MM.1S (cell line): ENCODE measurements around the gene PLCG1.

Source experiments
- DNase-seq: peaks from one replicate; pipeline ENCODE4 v3.0.0-alpha.2; 2015
- H2AFZ ChIP-seq: fragments of 300-600 bp; sonication (generic); 2 replicates; pipeline ENCODE4 v1.6.0; 2016; ENCODE audit warnings: antibody characterized with exemption, low read length
- H3F3A ChIP-seq: fragments of 300-600 bp; sonication (generic); 2 replicates; pipeline ENCODE4 v1.6.1; 2016; ENCODE audit warnings: mild to moderate bottlenecking, antibody characterized with exemption, low read length, moderate library complexity, mixed read lengths; ENCODE audit not compliant: insufficient read depth
- H3K27ac ChIP-seq: fragments of 300-600 bp; sonication (generic); 2 replicates; pipeline ENCODE4 v1.5.1; 2016; ENCODE audit warnings: mild to moderate bottlenecking, low read length
- H3K27me3 ChIP-seq: fragments of 300-600 bp; sonication (generic); replicated peaks from 2 replicates; pipeline ENCODE4 v1.6.0; 2016; ENCODE audit warnings: low read length; ENCODE audit not compliant: insufficient read depth
- H3K36me3 ChIP-seq: fragments of 300-600 bp; sonication (generic); replicated peaks from 2 replicates; pipeline ENCODE4 v1.6.1; 2016; ENCODE audit warnings: mild to moderate bottlenecking, low read length, mixed read lengths; ENCODE audit not compliant: insufficient read depth
- H3K4me1 ChIP-seq: fragments of 300-600 bp; sonication (generic); 2 replicates; pipeline ENCODE4 v1.6.1; 2016; ENCODE audit warnings: low read length, mixed read lengths
- H3K4me2 ChIP-seq: fragments of 300-600 bp; sonication (generic); 2 replicates; pipeline ENCODE4 v1.6.0; 2016; ENCODE audit warnings: low read depth, low read length
- H3K4me3 ChIP-seq: fragments of 300-600 bp; sonication (generic); 2 replicates; pipeline ENCODE4 v1.5.1; 2016; ENCODE audit warnings: low read length, mixed read lengths
- H3K79me2 ChIP-seq: fragments of 300-600 bp; sonication (generic); 2 replicates; pipeline ENCODE4 v1.6.1; 2016; ENCODE audit warnings: mixed run types, low read length, mixed read lengths
- H3K9ac ChIP-seq: fragments of 300-600 bp; sonication (generic); 2 replicates; pipeline ENCODE4 v1.6.1; 2016; ENCODE audit warnings: low read length, mixed read lengths
- H3K9me2 ChIP-seq: fragments of 300-600 bp; sonication (generic); replicated peaks from 2 replicates; pipeline ENCODE4 v1.6.1; 2016; ENCODE audit warnings: mild to moderate bottlenecking, low read length, mixed read lengths; ENCODE audit not compliant: insufficient read depth
- H3K9me3 ChIP-seq: fragments of 300-600 bp; sonication (generic); replicated peaks from 2 replicates; pipeline ENCODE4 v1.6.1; 2016; ENCODE audit warnings: mild to moderate bottlenecking, low read length, mixed read lengths; ENCODE audit not compliant: insufficient read depth
- H4K20me1 ChIP-seq: fragments of 300-600 bp; sonication (generic); 2 replicates; pipeline ENCODE4 v1.6.1; 2016; ENCODE audit warnings: mild to moderate bottlenecking, low read length, moderate library complexity, mixed read lengths; ENCODE audit not compliant: insufficient read depth
- CTCF ChIP-seq: fragments of 300-600 bp; sonication (generic); IDR thresholded peaks from 2 replicates; pipeline ENCODE4 v1.5.1; 2016; ENCODE audit warnings: antibody characterized with exemption, low read length, mixed read lengths
- EZH2 ChIP-seq: fragments of 300-600 bp; sonication (generic); optimal IDR thresholded peaks from 2 replicates; pipeline ENCODE3; 2017; ENCODE audit warnings: low read depth, mild to moderate bottlenecking, antibody characterized with exemption, low read length, mixed read lengths
- EZH2phosphoT487 ChIP-seq: fragments of 300-600 bp; sonication (generic); IDR thresholded peaks from 2 replicates; pipeline ENCODE4 v1.6.1; 2018; ENCODE audit warnings: antibody characterized with exemption, low read length

Gene PLCG1

GRCh38 chr20:41196653-41197225 lies 59.4 kb downstream of the PLCG1 start:
- Histone ChIP-seq H3K4me2 (no peak overlapping the region), H3K9me3 (no peaks in the 10 kb centered on the region; the same call in 1 of the 2 replicates), H3K4me3 (no peak overlapping the region), H3F3A (peaks cover 9% of the 10 kb centered on the region; the same call in 1 of the 2 replicates), H2AFZ (no peak overlapping the region), H4K20me1 (no peaks in the 10 kb centered on the region), H3K27ac (no peak overlapping the region), H3K36me3 (no peaks in the 10 kb centered on the region), H3K9ac (no peak overlapping the region), H3K79me2 (peaks cover 3% of the 10 kb centered on the region; the same call in 1 of the 2 replicates), H3K4me1 (peaks cover 26% of the 10 kb centered on the region), H3K27me3 (no peaks in the 10 kb centered on the region), H3K9me2 (no peaks in the 10 kb centered on the region)
- no peak for TF ChIP-seq EZH2phosphoT487
- no peak for TF ChIP-seq CTCF
- TF ChIP-seq EZH2 = no peak
- DNase-seq = no peak

GRCh38 chr20:41198443-41198842 lies 61.1 kb downstream of the PLCG1 start:
- Histone ChIP-seq H3K4me3 (no peak overlapping the region), H4K20me1 (no peaks in the 10 kb centered on the region)

GRCh38 chr20:41200446-41201202 lies 63.3 kb downstream of the PLCG1 start:
- no peak overlapping the region for H3K4me3 ChIP-seq
- H3K36me3 ChIP-seq = no peaks in the 10 kb centered on the region
- peaks cover 16% of the 10 kb centered on the region for H3K4me1 ChIP-seq
- H4K20me1 ChIP-seq = no peaks in the 10 kb centered on the region
- DNase-seq = no peak
- H3K9ac ChIP-seq = no peak overlapping the region
- no peak overlapping the region for H2AFZ ChIP-seq
- no peak overlapping the region for H3K4me2 ChIP-seq
- H3K9me3 ChIP-seq = no peaks in the 10 kb centered on the region; the same call in 1 of the 2 replicates
- no peaks in the 10 kb centered on the region for H3K27me3 ChIP-seq
- H3K27ac ChIP-seq = no peak overlapping the region
- 0 out of 2 replicates have a peak, but pooled peaks cover 6% of the 10 kb centered on the region for H3F3A ChIP-seq
- no peak for TF ChIP-seq EZH2phosphoT487
- TF ChIP-seq CTCF = no peak
- no peak for TF ChIP-seq EZH2
- peaks cover 3% of the 10 kb centered on the region; the same call in 1 of the 2 replicates for H3K79me2 ChIP-seq
- no peaks in the 10 kb centered on the region for H3K9me2 ChIP-seq

More at GRCh38 chr20:41198443-41198842, 61.1 kb downstream of the PLCG1 start:
- Histone ChIP-seq H3F3A (peaks cover 9% of the 10 kb centered on the region; the same call in 1 of the 2 replicates), H3K4me1 (peaks cover 26% of the 10 kb centered on the region), H3K4me2 (no peak overlapping the region), H3K9me3 (no peaks in the 10 kb centered on the region; the same call in 1 of the 2 replicates), H3K27ac (no peak overlapping the region), H2AFZ (no peak overlapping the region), H3K27me3 (no peaks in the 10 kb centered on the region), H3K9ac (no peak overlapping the region), H3K36me3 (no peaks in the 10 kb centered on the region), H3K9me2 (no peaks in the 10 kb centered on the region), H3K79me2 (peaks cover 3% of the 10 kb centered on the region; the same call in 1 of the 2 replicates)
- DNase-seq = no peak
- TF ChIP-seq EZH2 (no peak), CTCF (no peak), EZH2phosphoT487 (no peak)
